ENCODE data around the gene RFFL.
A peak's percentile ranks its signal among the peaks of the same experiment; 100 is the strongest.
"Not testable (repeated sequence)": the region's sequence is repeated elsewhere in the genome, so short reads cannot be mapped to it uniquely, and the experiment has no call there.

RFFL gene

GRCh38 chr17:35028531-35029262 is 34.8 kb downstream of the RFFL start:
- Histone ChIP-seq H3K4me3 (replicated peaks; ENCODE audit: low read depth, low read length) (no peak overlapping the region), H3K36me3 (ENCODE audit: control insufficient read depth, insufficient read depth, low read length) (peaks cover 6% of the 10 kb centered on the region), H3K27me3 (replicated peaks; ENCODE audit: control insufficient read depth, insufficient read depth, low read length) (no peaks in the 10 kb centered on the region)
- TF ChIP-seq, protein P1, sequence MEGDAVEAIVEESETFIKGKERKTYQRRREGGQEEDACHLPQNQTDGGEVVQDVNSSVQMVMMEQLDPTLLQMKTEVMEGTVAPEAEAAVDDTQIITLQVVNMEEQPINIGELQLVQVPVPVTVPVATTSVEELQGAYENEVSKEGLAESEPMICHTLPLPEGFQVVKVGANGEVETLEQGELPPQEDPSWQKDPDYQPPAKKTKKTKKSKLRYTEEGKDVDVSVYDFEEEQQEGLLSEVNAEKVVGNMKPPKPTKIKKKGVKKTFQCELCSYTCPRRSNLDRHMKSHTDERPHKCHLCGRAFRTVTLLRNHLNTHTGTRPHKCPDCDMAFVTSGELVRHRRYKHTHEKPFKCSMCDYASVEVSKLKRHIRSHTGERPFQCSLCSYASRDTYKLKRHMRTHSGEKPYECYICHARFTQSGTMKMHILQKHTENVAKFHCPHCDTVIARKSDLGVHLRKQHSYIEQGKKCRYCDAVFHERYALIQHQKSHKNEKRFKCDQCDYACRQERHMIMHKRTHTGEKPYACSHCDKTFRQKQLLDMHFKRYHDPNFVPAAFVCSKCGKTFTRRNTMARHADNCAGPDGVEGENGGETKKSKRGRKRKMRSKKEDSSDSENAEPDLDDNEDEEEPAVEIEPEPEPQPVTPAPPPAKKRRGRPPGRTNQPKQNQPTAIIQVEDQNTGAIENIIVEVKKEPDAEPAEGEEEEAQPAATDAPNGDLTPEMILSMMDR (IDR thresholded peaks at IDR 0.05; ENCODE audit: insufficient read depth, low read length, poor library complexity, severe bottlenecking), result no peak
- DNase-seq (ENCODE audit: extremely low read depth, insufficient read length), result no peak

DNA sequence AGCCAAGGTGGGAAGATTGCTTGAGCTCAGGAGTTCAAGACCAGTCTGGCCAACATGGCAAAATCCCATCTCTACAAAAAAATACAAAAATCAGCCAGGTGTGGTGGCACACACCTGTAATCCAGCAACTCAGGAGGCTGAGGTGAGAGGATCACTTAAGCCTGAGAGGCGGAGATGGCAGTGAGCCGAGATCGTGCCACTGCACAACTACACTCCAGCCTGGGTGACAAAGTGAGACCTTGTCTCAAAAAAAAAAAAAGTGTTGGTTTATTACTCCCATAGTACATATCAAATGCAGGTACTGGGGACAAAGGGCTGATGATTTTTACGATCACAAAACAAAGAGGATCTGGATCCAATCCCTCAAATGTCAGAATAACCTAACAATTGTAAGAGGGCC is 35.4 kb downstream of the RFFL start:
- H3K36me3 ChIP-seq (ENCODE audit: control insufficient read depth, insufficient read depth, low read length); H3K27me3 ChIP-seq (replicated peaks; ENCODE audit: control insufficient read depth, insufficient read depth, low read length); H3K4me3 ChIP-seq (replicated peaks; ENCODE audit: low read depth, low read length); DNase-seq (ENCODE audit: extremely low read depth, insufficient read length): not testable (repeated sequence)

GRCh38 chr17:35025541-35025940 is 38.0 kb downstream of the RFFL start:
- H3K27me3 ChIP-seq (replicated peaks; ENCODE audit: control insufficient read depth, insufficient read depth, low read length), result no peaks in the 10 kb centered on the region
- no peak overlapping the region for H3K4me3 ChIP-seq (replicated peaks; ENCODE audit: low read depth, low read length)
- TF ChIP-seq, protein P1 (IDR thresholded peaks at IDR 0.05; ENCODE audit: insufficient read depth, low read length, poor library complexity, severe bottlenecking), result no peak
- H3K36me3 ChIP-seq (ENCODE audit: control insufficient read depth, insufficient read depth, low read length), result peaks cover 10% of the 10 kb centered on the region
- DNase-seq (ENCODE audit: extremely low read depth, insufficient read length), result no peak

GRCh38 chr17:35023538-35023937 is 40.0 kb downstream of the RFFL start:
- no peak for DNase-seq (ENCODE audit: extremely low read depth, insufficient read length)
- Histone ChIP-seq H3K4me3 (replicated peaks; ENCODE audit: low read depth, low read length) (no peak overlapping the region), H3K27me3 (replicated peaks; ENCODE audit: control insufficient read depth, insufficient read depth, low read length) (no peaks in the 10 kb centered on the region), H3K36me3 (ENCODE audit: control insufficient read depth, insufficient read depth, low read length) (peaks cover 13% of the 10 kb centered on the region)
- TF ChIP-seq, protein P1 (IDR thresholded peaks at IDR 0.05; ENCODE audit: insufficient read depth, low read length, poor library complexity, severe bottlenecking), result no peak

DNA sequence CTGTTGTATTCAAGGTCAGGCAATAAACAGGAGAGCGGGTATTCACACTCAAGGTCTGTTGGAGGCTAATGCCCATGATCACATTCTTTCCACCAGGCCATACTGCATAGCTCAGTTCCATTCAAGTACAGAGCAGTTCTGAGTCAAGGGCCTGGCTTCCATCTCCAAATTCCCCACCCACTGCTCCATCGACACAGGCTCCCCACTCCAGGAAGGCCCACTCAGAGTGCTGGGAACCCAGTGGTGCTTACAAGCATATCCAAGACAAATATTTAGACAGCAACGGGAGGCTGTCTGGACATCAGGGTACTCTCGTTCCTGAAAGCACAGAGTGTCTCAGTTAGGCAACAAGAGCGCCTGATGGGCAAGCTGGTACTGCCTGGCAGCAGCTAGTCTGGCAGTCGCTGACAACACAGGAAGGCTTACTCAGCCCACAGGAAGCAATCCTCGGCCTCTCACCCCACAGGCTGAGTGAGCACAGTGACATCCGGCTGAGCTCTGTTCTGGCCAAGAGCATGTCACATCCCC is 40.9 kb downstream of the RFFL start:
- Histone ChIP-seq H3K27me3 (replicated peaks; ENCODE audit: control insufficient read depth, insufficient read depth, low read length) (no peaks in the 10 kb centered on the region), H3K4me3 (replicated peaks; ENCODE audit: low read depth, low read length) (no peak overlapping the region), H3K36me3 (ENCODE audit: control insufficient read depth, insufficient read depth, low read length) (peaks cover 15% of the 10 kb centered on the region)
- DNase-seq (ENCODE audit: extremely low read depth, insufficient read length), result peak; percentile 52
- TF ChIP-seq, protein P1 (IDR thresholded peaks at IDR 0.05; ENCODE audit: insufficient read depth, low read length, poor library complexity, severe bottlenecking), result no peak

DNA sequence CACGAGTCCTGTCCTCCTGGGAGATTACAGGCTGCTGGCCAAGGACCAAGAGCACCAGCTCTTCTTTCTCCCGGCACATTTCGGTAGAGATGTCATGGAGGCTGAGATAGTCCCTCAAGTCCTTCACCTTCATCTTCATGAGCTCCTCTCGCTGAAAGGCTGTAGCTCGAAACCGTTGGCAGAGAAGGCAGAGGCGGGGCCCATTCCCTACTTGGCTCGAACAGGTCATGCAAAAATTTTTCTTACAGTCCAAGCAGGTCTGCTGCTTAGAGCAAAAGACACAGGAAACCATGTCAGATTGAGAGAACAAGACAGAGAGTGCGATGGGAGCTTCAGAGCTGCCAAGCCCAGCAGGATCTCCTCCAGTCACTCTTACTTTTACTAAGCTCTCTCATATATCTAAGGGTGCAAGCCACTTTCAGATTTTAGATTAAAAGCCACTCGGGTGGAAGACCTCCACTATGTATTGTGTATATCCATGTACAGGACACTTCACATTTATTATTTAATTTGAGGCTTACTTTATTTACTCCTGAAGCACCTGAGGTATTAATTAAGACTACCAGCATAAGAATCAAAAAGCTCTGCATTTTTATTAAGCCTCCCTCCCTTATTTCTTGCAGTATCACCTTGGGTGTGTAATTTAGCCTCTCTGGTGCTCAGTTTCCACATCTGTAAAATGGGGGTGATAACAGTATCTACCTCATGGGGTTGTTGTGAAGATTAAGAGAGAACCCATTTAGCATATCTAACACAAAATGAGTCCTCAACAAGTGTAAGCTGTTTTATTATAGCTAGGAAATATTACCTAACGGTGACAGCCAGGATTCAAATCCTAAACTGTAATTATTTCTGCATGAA is 41.8 kb downstream of the RFFL start:
- no peak for DNase-seq (ENCODE audit: extremely low read depth, insufficient read length)
- TF ChIP-seq, protein P1 (IDR thresholded peaks at IDR 0.05; ENCODE audit: insufficient read depth, low read length, poor library complexity, severe bottlenecking), result no peak
- Histone ChIP-seq H3K36me3 (ENCODE audit: control insufficient read depth, insufficient read depth, low read length) (peaks cover 17% of the 10 kb centered on the region), H3K4me3 (replicated peaks; ENCODE audit: low read depth, low read length) (no peak overlapping the region), H3K27me3 (replicated peaks; ENCODE audit: control insufficient read depth, insufficient read depth, low read length) (no peaks in the 10 kb centered on the region)

Data from GM06990 (cell line).